Fibroblast of villous mesenchyme (primary cell): ENCODE data around the gene FHOD3. TPM values are rescaled to one million over a fixed set of nuclear protein-coding genes. Genes with fewer than 3 reads are reported as not detected.

ENCODE experiments used
- DNase-seq: peaks from one replicate; pipeline ENCODE4 v3.0.0-alpha.2; 2010; ENCODE audit warnings: low read depth
- H3K4me3 ChIP-seq: 2 replicates; pipeline ENCODE4 v1.5.1; 2011; ENCODE audit warnings: low read depth, mild to moderate bottlenecking, low read length
- total RNA-seq: library from RNA; depleted of rRNA; stranded (reverse); fragments of >200 nt; gene quantifications from 2 replicates; pipeline ENCODE4 v1.2.3, GENCODE V29; 2012
- TF ChIP-seq, protein P1 (sequence below): IDR thresholded peaks from 2 replicates; pipeline ENCODE4 v1.5.1; 2012; ENCODE audit warnings: low read depth, mild to moderate bottlenecking, low read length; ENCODE audit not compliant: insufficient read depth

Gene FHOD3
- total RNA-seq, 1 donor = 5.2 TPM

- no peak overlapping the region for H3K4me3 ChIP-seq
- DNase-seq = peak; percentile 10
- TF ChIP-seq, protein P1, sequence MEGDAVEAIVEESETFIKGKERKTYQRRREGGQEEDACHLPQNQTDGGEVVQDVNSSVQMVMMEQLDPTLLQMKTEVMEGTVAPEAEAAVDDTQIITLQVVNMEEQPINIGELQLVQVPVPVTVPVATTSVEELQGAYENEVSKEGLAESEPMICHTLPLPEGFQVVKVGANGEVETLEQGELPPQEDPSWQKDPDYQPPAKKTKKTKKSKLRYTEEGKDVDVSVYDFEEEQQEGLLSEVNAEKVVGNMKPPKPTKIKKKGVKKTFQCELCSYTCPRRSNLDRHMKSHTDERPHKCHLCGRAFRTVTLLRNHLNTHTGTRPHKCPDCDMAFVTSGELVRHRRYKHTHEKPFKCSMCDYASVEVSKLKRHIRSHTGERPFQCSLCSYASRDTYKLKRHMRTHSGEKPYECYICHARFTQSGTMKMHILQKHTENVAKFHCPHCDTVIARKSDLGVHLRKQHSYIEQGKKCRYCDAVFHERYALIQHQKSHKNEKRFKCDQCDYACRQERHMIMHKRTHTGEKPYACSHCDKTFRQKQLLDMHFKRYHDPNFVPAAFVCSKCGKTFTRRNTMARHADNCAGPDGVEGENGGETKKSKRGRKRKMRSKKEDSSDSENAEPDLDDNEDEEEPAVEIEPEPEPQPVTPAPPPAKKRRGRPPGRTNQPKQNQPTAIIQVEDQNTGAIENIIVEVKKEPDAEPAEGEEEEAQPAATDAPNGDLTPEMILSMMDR = no peak
These were observed 458.7 kb downstream of the FHOD3 start for GRCh38 chr18:36756242-36756641.

DNA sequence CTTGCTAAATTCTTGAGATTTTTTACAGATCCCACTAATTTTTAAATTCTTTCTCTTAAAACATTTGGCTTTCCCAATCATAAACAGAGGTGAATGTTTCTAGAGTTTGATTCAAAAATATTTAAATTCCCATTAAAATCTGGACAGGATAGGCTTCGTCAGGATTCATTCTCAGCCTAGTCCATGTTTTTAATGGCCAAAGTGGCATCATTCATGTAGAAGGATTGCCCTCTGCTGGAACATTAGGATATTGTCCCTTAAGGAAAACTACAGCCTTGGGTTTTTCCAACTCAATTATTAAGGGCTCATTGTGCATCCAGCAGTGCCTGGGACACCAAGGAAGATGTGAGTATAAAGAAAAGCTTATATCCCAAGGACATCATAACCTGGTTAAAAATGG is 459.6 kb downstream of the FHOD3 start:
- TF ChIP-seq, protein P1 = peak; percentile 74
- DNase-seq = peak; percentile 64
- no peak overlapping the region for H3K4me3 ChIP-seq

GRCh38 chr18:36757991-36758390 is 460.5 kb downstream of the FHOD3 start:
- TF ChIP-seq, protein P1 = no peak
- H3K4me3 ChIP-seq = no peak overlapping the region
- no peak for DNase-seq

GRCh38 chr18:36758623-36759022 is 461.1 kb downstream of the FHOD3 start:
- TF ChIP-seq, protein P1 = no peak
- H3K4me3 ChIP-seq = no peak overlapping the region
- DNase-seq = no peak

DNA sequence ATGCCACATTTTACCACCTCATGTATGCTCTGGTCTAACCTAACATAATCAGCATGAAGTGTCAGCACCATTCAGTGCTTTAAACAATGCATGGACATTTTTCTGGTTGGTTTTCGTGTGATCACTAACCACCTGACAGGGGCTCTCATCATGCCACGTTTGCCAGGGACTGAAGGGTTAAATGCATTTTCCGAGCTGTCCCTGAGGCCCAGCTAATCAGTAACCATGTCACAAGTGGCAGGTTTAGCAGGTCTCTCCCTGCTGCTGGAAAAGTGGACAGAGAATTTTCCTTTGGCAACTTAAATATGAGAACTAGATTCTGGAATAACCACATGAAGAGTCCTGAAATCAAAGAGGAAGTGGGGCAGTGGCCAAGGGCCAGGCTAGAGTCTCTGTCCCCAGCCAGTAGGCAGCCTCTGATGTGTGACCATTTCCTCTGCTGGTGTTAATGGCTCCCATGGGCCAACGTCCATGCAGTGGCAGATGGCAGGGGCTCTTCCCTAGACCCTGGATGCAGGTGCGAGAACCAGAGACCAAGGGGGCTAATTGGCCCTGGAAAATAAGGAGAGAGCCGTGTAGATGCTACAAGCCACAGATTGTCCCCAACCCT is 461.8 kb downstream of the FHOD3 start:
- TF ChIP-seq, protein P1 = no peak
- H3K4me3 ChIP-seq = no peak overlapping the region
- no peak for DNase-seq

DNA sequence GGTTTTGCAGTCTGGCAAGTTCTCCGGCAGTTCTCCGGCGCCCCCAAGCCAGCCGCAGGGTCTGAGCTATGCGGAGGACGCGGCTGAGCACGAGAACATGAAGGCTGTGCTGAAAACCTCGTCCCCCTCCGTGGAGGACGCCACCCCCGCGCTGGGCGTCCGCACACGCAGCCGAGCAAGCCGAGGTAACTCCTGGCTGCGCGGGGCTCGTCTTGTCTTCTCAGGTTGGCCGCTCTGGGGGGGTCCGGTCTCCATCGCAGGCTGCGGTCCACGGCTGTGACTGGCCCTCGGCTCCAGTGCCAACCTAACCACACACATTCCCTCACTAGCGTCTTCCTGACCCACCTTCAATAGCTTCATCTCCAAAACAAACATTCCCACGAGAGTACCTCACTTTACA is 463.1 kb downstream of the FHOD3 start:
- TF ChIP-seq, protein P1 = no peak
- DNase-seq = no peak
- H3K4me3 ChIP-seq = no peak overlapping the region

DNA sequence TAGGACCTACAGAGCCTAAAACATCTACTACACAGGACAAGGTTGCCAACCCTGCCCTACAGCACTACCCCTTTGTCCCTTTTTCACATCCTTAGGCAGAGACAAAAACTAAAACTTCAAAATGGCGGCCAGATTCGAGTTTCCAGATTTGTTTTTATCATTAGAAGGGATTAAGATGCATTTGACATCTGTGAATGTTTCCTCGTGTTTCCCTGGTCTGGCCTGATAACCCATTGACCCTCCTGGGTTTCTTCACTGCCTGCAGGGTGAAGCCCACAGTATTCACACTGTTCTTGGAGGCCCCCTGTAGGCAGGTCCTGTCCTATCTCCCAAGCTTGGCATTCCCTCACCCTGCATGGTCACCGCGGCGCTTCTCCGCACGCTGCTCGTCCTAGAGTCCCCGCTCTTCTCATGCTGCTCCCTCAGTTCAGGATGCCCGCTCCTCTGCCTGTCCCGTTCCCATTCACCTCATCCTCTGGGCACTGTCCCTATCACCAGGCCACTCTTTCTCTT is 463.7 kb downstream of the FHOD3 start:
- no peak overlapping the region for H3K4me3 ChIP-seq
- TF ChIP-seq, protein P1 = no peak
- DNase-seq = peak; percentile 10
